ENCODE data around the gene MYO1A.
"Not testable (repeated sequence)": the region's sequence is repeated elsewhere in the genome, so short reads cannot be mapped to it uniquely, and the experiment has no call there.

MYO1A gene

GRCh38 chr12:57046947-57047890 is 2.7 kb downstream of the MYO1A start:
- no peak for DNase-seq (ENCODE audit: low read depth)

GRCh38 chr12:57046086-57046791 is 3.7 kb downstream of the MYO1A start:
- DNase-seq (ENCODE audit: low read depth) = no peak

GRCh38 chr12:57044889-57045288 is 5.0 kb downstream of the MYO1A start:
- no peak for DNase-seq (ENCODE audit: low read depth)

GRCh38 chr12:57044468-57044867 is 5.5 kb downstream of the MYO1A start:
- DNase-seq (ENCODE audit: low read depth) = no peak

GRCh38 chr12:57042695-57043094 is 7.2 kb downstream of the MYO1A start:
- DNase-seq (ENCODE audit: low read depth) = no peak

- no peak for DNase-seq (ENCODE audit: low read depth)
Observed at GRCh38 chr12:57040750-57041149, 9.2 kb downstream of the MYO1A start.

GRCh38 chr12:57040211-57040610 is 9.7 kb downstream of the MYO1A start:
- no peak for DNase-seq (ENCODE audit: low read depth)

GRCh38 chr12:57039016-57039798 is 10.7 kb downstream of the MYO1A start:
- DNase-seq (ENCODE audit: low read depth) = no peak

- DNase-seq (ENCODE audit: low read depth) = no peak
Observed at GRCh38 chr12:57037264-57037663, 12.7 kb downstream of the MYO1A start.

GRCh38 chr12:57033431-57033830 is 16.5 kb downstream of the MYO1A start:
- DNase-seq (ENCODE audit: low read depth) = no peak

GRCh38 chr12:57031789-57032188 is 18.1 kb downstream of the MYO1A start:
- DNase-seq (ENCODE audit: low read depth) = no peak

- DNase-seq (ENCODE audit: low read depth) = no peak
Observed at GRCh38 chr12:57031138-57031725, 18.7 kb downstream of the MYO1A start.

GRCh38 chr12:57029457-57029856 is 20.5 kb downstream of the MYO1A start:
- DNase-seq (ENCODE audit: low read depth) = no peak

- no peak for DNase-seq (ENCODE audit: low read depth)
Observed at GRCh38 chr12:57027805-57028153, 22.1 kb downstream of the MYO1A start.

GRCh38 chr12:57027011-57027804 is 22.7 kb downstream of the MYO1A start:
- DNase-seq (ENCODE audit: low read depth) = no peak

- DNase-seq (ENCODE audit: low read depth) = no peak
Observed at GRCh38 chr12:57025196-57025595, 24.7 kb downstream of the MYO1A start.

- not testable (repeated sequence) for DNase-seq (ENCODE audit: low read depth)
Observed at GRCh38 chr12:57022324-57022723, 27.6 kb downstream of the MYO1A start.

GRCh38 chr12:57019983-57020719 is 29.8 kb downstream of the MYO1A start:
- no peak for DNase-seq (ENCODE audit: low read depth)

GRCh38 chr12:57018906-57019305 is 31.0 kb downstream of the MYO1A start:
- DNase-seq (ENCODE audit: low read depth) = no peak

GRCh38 chr12:57018353-57018752 is 31.6 kb downstream of the MYO1A start:
- not testable (repeated sequence) for DNase-seq (ENCODE audit: low read depth)

GRCh38 chr12:57016348-57016747 is 33.6 kb downstream of the MYO1A start, which contains the start of gene TAC3:
Gene TAC3 (minus strand): TSS chr12:57016529. CDS start chr12:57015797, 732 bp downstream.
- DNase-seq (ENCODE audit: low read depth) = no peak
